ENCODE measurements around the gene KRTAP2-2.
"Not testable (repeated sequence)": the region's sequence is repeated elsewhere in the genome, so short reads cannot be mapped to it uniquely, and the experiment has no call there.

The KRTAP2-2 gene

GRCh38 chr17:41055130-41055529 lies at the start of gene KRTAP2-2:
Gene KRTAP2-2, minus strand, starts transcription at chr17:41055230. Its CDS starts 19 bp downstream, at chr17:41055211.
- H3K9me3 Mint-ChIP-seq; H3K4me3 Mint-ChIP-seq; H3K36me3 Mint-ChIP-seq (ENCODE audit: low read depth); DNase-seq (ENCODE audit: low spot score); H3K27ac Mint-ChIP-seq; H3K4me1 Mint-ChIP-seq (ENCODE audit: low read depth): not testable (repeated sequence)
- peaks cover 22% of the 10 kb centered on the region for H3K27me3 Mint-ChIP-seq (ENCODE audit: low read depth)

GRCh38 chr17:41104386-41105038 lies 49.5 kb upstream of the KRTAP2-2 start:
- not testable (repeated sequence) for H3K27ac Mint-ChIP-seq; H3K4me3 Mint-ChIP-seq; H3K36me3 Mint-ChIP-seq (ENCODE audit: low read depth); H3K27me3 Mint-ChIP-seq (ENCODE audit: low read depth); H3K9me3 Mint-ChIP-seq; DNase-seq (ENCODE audit: low spot score); H3K4me1 Mint-ChIP-seq (ENCODE audit: low read depth)

GRCh38 chr17:41103896-41104295 lies 48.9 kb upstream of the KRTAP2-2 start:
- H3K9me3 Mint-ChIP-seq = no peaks in the 10 kb centered on the region
- H3K36me3 Mint-ChIP-seq (ENCODE audit: low read depth) = no peaks in the 10 kb centered on the region
- H3K4me3 Mint-ChIP-seq = no peak overlapping the region
- H3K27ac Mint-ChIP-seq = no peak overlapping the region
- H3K27me3 Mint-ChIP-seq (ENCODE audit: low read depth) = peaks cover 6% of the 10 kb centered on the region
- no peak for DNase-seq (ENCODE audit: low spot score)
- H3K4me1 Mint-ChIP-seq (ENCODE audit: low read depth) = peaks cover 3% of the 10 kb centered on the region

GRCh38 chr17:41101586-41102259 lies 46.7 kb upstream of the KRTAP2-2 start, which contains the start of gene KRTAP4-16:
Gene KRTAP4-16, minus strand, starts transcription at chr17:41102209. Its CDS starts 0 bp downstream, at chr17:41102209.
- Mint-ChIP-seq H3K9me3 (no peaks in the 10 kb centered on the region), H3K27me3 (ENCODE audit: low read depth) (no peaks in the 10 kb centered on the region), H3K36me3 (ENCODE audit: low read depth) (no peaks in the 10 kb centered on the region), H3K4me1 (ENCODE audit: low read depth) (no peaks in the 10 kb centered on the region), H3K27ac (no peak within 1 kb of the TSS), H3K4me3 (no peak within 1 kb of the TSS)
- DNase-seq (ENCODE audit: low spot score) = no peak

GRCh38 chr17:41099682-41100480 lies 44.9 kb upstream of the KRTAP2-2 start:
- not testable (repeated sequence) for H3K9me3 Mint-ChIP-seq; H3K27ac Mint-ChIP-seq; H3K4me3 Mint-ChIP-seq; DNase-seq (ENCODE audit: low spot score); H3K27me3 Mint-ChIP-seq (ENCODE audit: low read depth); H3K36me3 Mint-ChIP-seq (ENCODE audit: low read depth); H3K4me1 Mint-ChIP-seq (ENCODE audit: low read depth)

- no peak overlapping the region for H3K4me3 Mint-ChIP-seq
- no peaks in the 10 kb centered on the region for H3K4me1 Mint-ChIP-seq (ENCODE audit: low read depth)
- no peak for DNase-seq (ENCODE audit: low spot score)
- no peak overlapping the region for H3K27ac Mint-ChIP-seq
- no peaks in the 10 kb centered on the region for H3K36me3 Mint-ChIP-seq (ENCODE audit: low read depth)
- no peaks in the 10 kb centered on the region for H3K9me3 Mint-ChIP-seq
- peaks cover 5% of the 10 kb centered on the region for H3K27me3 Mint-ChIP-seq (ENCODE audit: low read depth)
These were observed 43.5 kb upstream of the KRTAP2-2 start for GRCh38 chr17:41098481-41098880.

- no peak within 1 kb of the TSS for H3K27ac Mint-ChIP-seq
- no peaks in the 10 kb centered on the region for H3K4me1 Mint-ChIP-seq (ENCODE audit: low read depth)
- no peaks in the 10 kb centered on the region for H3K36me3 Mint-ChIP-seq (ENCODE audit: low read depth)
- no peak within 1 kb of the TSS for H3K4me3 Mint-ChIP-seq
- peaks cover 5% of the 10 kb centered on the region for H3K27me3 Mint-ChIP-seq (ENCODE audit: low read depth)
- peaks cover 2% of the 10 kb centered on the region for H3K9me3 Mint-ChIP-seq
- no peak for DNase-seq (ENCODE audit: low spot score)
These were observed 43.0 kb upstream of the KRTAP2-2 start, which contains the start of gene KRTAP4-8 for GRCh38 chr17:41098042-41098441. Gene KRTAP4-8, minus strand, starts transcription at chr17:41098142. Its CDS starts 58 bp downstream, at chr17:41098084.

GRCh38 chr17:41096055-41096454 lies 41.0 kb upstream of the KRTAP2-2 start:
- peaks cover 5% of the 10 kb centered on the region for H3K27me3 Mint-ChIP-seq (ENCODE audit: low read depth)
- no peak overlapping the region for H3K27ac Mint-ChIP-seq
- H3K4me1 Mint-ChIP-seq (ENCODE audit: low read depth) = no peaks in the 10 kb centered on the region
- DNase-seq (ENCODE audit: low spot score) = no peak
- H3K36me3 Mint-ChIP-seq (ENCODE audit: low read depth) = no peaks in the 10 kb centered on the region
- H3K4me3 Mint-ChIP-seq = no peak overlapping the region
- H3K9me3 Mint-ChIP-seq = peaks cover 6% of the 10 kb centered on the region

GRCh38 chr17:41088760-41089352 lies 33.8 kb upstream of the KRTAP2-2 start:
- not testable (repeated sequence) for H3K4me1 Mint-ChIP-seq (ENCODE audit: low read depth); H3K4me3 Mint-ChIP-seq; H3K36me3 Mint-ChIP-seq (ENCODE audit: low read depth); H3K27ac Mint-ChIP-seq; H3K27me3 Mint-ChIP-seq (ENCODE audit: low read depth); H3K9me3 Mint-ChIP-seq; DNase-seq (ENCODE audit: low spot score)

GRCh38 chr17:41084100-41084856 lies 29.2 kb upstream of the KRTAP2-2 start, which contains the start of gene KRTAP4-7:
Gene KRTAP4-7, plus strand, starts transcription at chr17:41084150. Its CDS starts 57 bp downstream, at chr17:41084207.
- not testable (repeated sequence) for H3K4me3 Mint-ChIP-seq; H3K36me3 Mint-ChIP-seq (ENCODE audit: low read depth)

GRCh38 chr17:41083427-41083826 lies 28.4 kb upstream of the KRTAP2-2 start:
- H3K36me3 Mint-ChIP-seq (ENCODE audit: low read depth); H3K27me3 Mint-ChIP-seq (ENCODE audit: low read depth); H3K4me1 Mint-ChIP-seq (ENCODE audit: low read depth); H3K9me3 Mint-ChIP-seq; H3K4me3 Mint-ChIP-seq; DNase-seq (ENCODE audit: low spot score); H3K27ac Mint-ChIP-seq: not testable (repeated sequence)

More at GRCh38 chr17:41084100-41084856, 29.2 kb upstream of the KRTAP2-2 start, which contains the start of gene KRTAP4-7:
- not testable (repeated sequence) for H3K27ac Mint-ChIP-seq; H3K27me3 Mint-ChIP-seq (ENCODE audit: low read depth); H3K4me1 Mint-ChIP-seq (ENCODE audit: low read depth); H3K9me3 Mint-ChIP-seq; DNase-seq (ENCODE audit: low spot score)

- Mint-ChIP-seq H3K4me3 (no peak overlapping the region), H3K36me3 (ENCODE audit: low read depth) (no peaks in the 10 kb centered on the region), H3K27me3 (ENCODE audit: low read depth) (peaks cover 8% of the 10 kb centered on the region), H3K27ac (no peak overlapping the region), H3K4me1 (ENCODE audit: low read depth) (no peaks in the 10 kb centered on the region), H3K9me3 (no peaks in the 10 kb centered on the region)
- DNase-seq (ENCODE audit: low spot score) = no peak
These were observed 27.6 kb upstream of the KRTAP2-2 start for GRCh38 chr17:41082626-41083025.

- no peak for DNase-seq (ENCODE audit: low spot score)
- peaks cover 11% of the 10 kb centered on the region for H3K27me3 Mint-ChIP-seq (ENCODE audit: low read depth)
- H3K4me1 Mint-ChIP-seq (ENCODE audit: low read depth) = no peaks in the 10 kb centered on the region
- no peak overlapping the region for H3K27ac Mint-ChIP-seq
- no peaks in the 10 kb centered on the region for H3K9me3 Mint-ChIP-seq
- no peaks in the 10 kb centered on the region for H3K36me3 Mint-ChIP-seq (ENCODE audit: low read depth)
- H3K4me3 Mint-ChIP-seq = no peak overlapping the region
These were observed 21.8 kb upstream of the KRTAP2-2 start for GRCh38 chr17:41076788-41077187.
